ENCODE results near the gene DDX56.
"Not testable (repeated sequence)": the region's sequence is repeated elsewhere in the genome, so short reads cannot be mapped to it uniquely, and the experiment has no call there.

DDX56 gene

GRCh38 chr7:44563171-44563679 is 10.5 kb downstream of the DDX56 start:
- no peak for DNase-seq (ENCODE audit: low read depth in 2 of 2)

DNA sequence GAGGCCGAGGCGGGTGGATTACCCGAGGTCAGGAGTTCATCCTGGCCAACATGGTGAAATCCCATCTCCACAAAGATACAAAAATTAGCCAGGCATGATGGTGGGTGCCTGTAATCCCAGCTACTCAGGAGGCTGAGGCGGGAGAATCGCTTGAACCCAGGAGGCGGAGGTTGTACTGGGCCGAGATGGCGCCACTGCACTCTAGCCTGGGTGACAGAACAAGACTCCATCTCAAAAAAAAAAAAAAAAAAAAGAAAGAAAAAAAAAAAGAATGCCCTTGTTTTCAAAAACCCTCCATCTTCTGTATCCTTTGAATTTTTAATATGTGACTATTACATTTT is 11.1 kb downstream of the DDX56 start:
- not testable (repeated sequence) for DNase-seq (ENCODE audit: low read depth in 2 of 2)

DNA sequence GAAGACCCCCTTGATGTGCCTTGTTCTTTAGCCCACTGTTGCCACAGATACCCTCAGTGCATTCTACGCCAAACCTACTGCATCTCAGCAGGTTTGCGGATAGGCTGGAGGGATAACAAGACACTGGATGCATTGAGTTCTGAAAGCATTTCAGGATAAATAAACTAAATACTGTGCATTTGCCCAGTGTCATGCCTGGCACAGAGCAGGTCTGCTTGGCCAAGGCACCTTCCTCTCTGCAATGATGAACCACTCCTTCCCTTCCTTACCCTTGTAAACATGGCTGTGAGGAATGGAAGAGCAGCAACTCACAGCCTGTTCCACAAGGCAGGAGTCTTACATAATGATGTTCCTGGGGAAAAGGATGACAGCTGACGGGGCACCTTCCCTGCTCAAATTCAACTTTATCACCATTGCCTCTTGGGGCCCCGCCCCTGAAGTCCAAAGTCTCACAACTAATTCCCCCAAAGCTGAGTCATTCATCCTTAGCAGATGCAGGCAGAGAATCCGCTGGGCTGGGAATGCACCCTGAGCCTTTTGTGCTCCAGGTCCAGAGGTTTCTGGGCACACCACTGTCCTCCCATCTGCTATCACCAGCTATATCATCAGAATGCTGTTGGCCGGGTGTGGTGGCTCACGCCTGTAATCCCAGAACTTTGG is 11.6 kb downstream of the DDX56 start:
- DNase-seq (ENCODE audit: low read depth in 2 of 2): no peak

- no peak for DNase-seq (ENCODE audit: low read depth in 2 of 2)
Measured at GRCh38 chr7:44561481-44561880, 12.2 kb downstream of the DDX56 start.

GRCh38 chr7:44559485-44559884 is 14.2 kb downstream of the DDX56 start:
- no peak for DNase-seq (ENCODE audit: low read depth in 2 of 2)

DNA sequence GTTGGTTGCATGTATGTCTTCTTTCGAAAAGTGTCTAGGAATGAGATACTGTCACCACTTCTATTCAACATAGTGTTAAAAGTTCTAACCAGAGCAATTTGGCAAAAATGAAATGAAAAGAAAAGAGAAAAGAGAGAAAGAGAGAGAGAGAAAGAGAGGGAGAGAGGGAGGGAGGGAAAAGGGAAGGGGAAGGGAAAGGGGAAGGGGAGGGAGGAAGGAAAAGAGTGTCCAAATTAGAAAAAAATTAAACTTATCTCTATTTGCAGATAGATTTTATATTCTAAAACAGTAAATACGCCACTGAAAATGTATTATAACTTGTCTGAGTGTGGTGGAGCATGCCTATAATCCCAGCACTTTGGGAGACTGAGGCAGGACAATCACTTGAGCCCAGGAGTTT is 16.2 kb downstream of the DDX56 start:
- DNase-seq (ENCODE audit: low read depth in 2 of 2): no peak

GRCh38 chr7:44555350-44555749 is 18.4 kb downstream of the DDX56 start:
- DNase-seq (ENCODE audit: low read depth in 2 of 2): no peak

- not testable (repeated sequence) for DNase-seq (ENCODE audit: low read depth in 2 of 2)
Measured at GRCh38 chr7:44552473-44553005, 21.2 kb downstream of the DDX56 start.

DNA sequence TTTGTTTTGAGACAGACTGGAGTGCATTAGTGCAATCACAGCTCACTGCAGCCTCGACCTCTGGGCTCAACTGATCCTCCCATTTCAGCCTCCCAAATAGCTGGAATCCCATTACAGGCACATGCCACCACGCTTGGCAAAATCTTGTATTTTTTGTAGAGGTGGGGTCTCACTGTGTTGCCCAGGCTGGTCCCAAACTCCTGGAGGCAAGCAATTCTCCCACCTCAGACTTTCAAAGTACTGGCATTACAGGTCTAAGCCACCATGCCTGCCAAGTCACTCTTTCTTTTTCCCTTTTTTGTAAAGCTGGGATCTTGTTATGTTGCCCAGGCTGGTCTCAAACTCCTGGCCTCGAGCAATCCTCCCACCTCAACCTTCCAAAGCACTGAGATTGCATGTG is 24.3 kb downstream of the DDX56 start:
- DNase-seq (ENCODE audit: low read depth in 2 of 2): no peak

GRCh38 chr7:44548893-44549292 is 24.8 kb downstream of the DDX56 start:
- no peak for DNase-seq (ENCODE audit: low read depth in 2 of 2)

DNA sequence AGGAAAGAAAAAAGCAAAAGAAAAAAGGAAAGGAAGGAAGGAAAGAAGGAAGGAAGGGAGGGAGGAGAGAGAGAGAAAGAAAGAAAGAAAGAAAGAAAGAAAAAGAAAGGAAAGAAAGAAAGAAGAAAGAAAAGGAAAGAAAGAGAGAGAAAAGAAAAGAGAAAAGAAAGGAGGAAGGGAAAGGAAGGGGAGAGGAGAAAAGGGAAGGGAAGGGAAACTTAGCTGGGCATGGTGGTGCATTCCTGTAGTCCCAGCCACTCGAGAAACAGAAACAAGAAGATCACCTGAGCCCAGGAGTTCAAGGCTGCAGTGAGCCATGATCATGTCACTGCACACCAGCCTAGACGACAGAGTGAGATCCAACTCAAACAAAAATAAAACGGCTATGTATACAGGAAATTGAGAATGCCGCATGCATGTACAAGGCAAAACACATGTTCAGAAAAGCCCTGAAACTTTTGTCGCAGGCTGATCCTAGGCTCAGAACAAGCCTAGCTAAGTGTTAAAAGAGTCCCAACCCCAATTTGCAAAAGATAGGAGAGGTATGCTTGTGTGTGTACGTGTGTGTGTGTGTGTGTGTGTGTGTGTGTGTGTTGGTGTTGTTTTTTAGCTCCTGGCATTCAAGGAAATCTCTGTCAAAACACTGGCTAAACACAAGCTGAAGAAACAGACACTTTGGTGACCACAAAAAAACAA is 26.0 kb downstream of the DDX56 start:
- no peak for DNase-seq (ENCODE audit: low read depth in 2 of 2)

- DNase-seq (ENCODE audit: low read depth in 2 of 2): no peak
Measured at GRCh38 chr7:44541876-44542610, 31.7 kb downstream of the DDX56 start.

GRCh38 chr7:44541028-44541869 is 32.5 kb downstream of the DDX56 start, which contains the start of gene NPC1L1:
NPC1L1 (minus strand) TSS chr7:44541330; CDS start chr7:44541259, 71 bp downstream.
- DNase-seq (ENCODE audit: low read depth in 2 of 2): no peak

DNA sequence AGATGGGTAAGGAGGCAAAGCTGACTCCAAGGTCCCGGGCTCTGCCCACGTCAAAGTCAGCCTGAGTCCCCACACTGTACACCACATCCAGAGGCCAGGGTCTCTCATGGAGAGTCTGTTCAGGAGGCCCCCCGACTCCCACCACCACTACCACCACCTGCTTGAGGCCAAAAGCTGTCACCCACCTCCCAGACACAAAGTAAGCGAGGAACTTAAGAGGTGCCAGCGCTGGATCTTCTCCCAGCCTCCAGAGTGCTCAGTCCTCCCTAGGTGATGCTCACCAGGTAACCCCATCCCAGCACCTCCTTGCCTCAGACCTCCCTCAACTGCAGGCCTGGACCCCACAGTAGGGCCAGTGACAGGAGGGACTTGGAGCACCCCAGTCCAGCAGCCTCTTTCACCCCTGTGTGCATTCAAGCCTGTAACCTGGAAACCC is 33.1 kb downstream of the DDX56 start:
- no peak for DNase-seq (ENCODE audit: low read depth in 2 of 2)

DNA sequence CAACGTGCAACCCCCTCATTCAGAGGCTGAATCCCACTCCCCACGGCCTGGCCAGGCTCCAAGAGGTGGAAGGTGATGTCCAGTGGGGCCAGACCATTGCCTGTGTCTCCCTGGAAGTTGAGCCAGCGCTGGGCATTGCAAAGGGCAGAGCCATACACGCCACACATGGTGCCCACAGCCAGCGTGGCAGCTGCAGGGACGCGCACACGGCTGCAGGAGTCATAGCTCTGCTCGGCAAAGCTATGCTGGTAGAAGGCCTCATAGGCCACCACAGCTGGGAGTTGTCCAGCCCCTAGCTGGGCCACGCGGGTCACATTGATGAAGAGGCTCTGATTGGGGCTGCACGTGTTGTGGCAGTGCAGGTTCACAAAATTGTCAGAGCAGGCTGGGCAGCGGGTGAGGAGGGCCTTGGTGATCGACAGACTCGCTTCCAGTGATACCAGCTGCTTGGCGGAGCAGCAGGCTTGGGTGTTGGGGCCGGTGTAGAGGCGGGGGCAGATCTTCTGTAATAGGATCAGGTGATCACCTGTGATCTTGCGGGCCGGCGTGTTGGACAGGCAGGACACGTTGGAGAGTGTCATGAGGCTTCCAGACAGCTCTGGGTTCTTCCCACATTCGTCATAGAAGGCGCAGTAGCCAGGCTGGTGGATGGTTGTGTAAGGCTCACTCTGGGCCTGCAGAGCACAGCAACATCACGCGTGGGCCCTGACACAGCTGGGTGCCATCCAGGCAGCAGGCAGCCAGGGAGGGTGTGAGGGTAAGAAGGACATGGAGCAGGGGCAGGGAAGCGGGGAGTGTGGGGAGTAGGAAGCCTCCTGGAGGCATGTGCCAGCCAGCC is 33.8 kb downstream of the DDX56 start:
- DNase-seq (ENCODE audit: low read depth in 2 of 2): no peak

DNA sequence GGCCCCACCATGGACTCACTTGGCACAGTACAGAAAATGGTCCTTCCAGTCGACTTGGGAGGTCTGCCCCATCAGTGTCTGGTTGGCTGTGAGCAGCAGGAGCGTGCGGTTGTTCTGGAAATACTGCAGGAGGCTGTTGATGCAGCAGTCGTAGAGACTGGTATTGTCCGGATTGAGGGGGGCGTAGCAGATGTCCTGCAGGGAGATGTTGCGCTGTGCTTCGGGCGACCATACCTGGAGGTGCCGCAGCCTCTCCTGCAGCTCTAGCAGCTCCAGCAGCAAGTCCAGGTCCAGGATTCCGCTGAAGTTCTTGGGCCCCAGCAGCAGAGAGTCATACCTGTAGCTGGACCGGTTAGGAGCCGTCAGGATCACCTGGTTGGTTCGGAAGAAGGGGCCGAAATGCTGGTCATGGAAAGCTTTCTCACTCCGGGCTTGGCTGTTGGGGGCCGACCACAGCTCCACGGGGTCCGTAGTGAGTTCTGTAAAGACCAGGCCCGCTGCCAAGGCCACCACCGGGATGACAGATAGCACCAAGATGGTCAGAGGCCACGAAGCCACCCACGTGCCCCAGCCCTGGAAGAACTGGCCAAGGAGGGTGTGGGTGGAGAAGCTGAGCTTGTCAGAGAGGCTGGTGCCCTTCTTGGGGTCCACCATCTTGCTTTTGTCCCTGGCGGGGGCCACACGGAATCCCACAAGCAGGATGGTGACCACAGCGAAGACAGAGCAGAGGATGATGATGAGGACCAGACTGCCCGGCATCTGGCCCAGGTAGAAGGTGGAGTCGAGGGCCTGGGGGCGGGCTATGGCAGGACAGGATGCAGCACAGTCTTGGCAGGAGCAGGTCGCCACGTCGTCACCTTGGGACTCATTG is 34.7 kb downstream of the DDX56 start:
- no peak for DNase-seq (ENCODE audit: low read depth in 2 of 2)

- no peak for DNase-seq (ENCODE audit: low read depth in 2 of 2)
Measured at GRCh38 chr7:44538093-44538797, 35.5 kb downstream of the DDX56 start.

- no peak for DNase-seq (ENCODE audit: low read depth in 2 of 2)
Measured at GRCh38 chr7:44537442-44537841, 36.3 kb downstream of the DDX56 start.

DNA sequence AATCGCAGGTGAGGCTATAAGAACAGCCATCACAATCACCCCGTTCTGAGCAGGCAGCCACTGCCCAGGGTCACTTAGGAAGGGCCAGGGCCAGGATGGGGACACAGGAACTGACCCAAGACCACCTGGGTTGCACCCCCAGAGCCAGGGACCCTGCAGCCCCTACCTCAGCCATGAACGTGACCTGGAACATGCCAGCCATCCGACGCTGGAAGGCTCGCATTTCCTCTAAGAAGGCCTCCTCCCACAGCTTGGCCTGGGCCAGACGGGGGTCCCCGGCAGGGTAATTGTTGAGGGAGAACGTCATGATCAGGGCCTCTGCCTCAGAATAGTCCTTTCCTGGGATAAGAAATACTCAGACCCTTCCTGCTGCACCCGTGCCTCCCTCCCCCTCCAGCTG is 37.6 kb downstream of the DDX56 start:
- no peak for DNase-seq (ENCODE audit: low read depth in 2 of 2)
